Activated naive CD8-positive, alpha-beta T cell treated with anti-CD3 and anti-CD28 coated beads, Interleukin-2, amount 10 ng/mL, durations not matched to agents 7 days and 5 days (primary cell): ENCODE results near the gene CTIF. TPM values are rescaled to one million over a fixed set of nuclear protein-coding genes. Genes with fewer than 3 reads are reported as not detected.
A peak's percentile ranks its signal among the peaks of the same experiment; 100 is the strongest.

Experiments used
- ATAC-seq: fragments of 150-1000 bp; cut with Tn5 transposase; one replicate; pipeline ENCODE4 v1.10.0; 2021; ENCODE audit warnings: low read depth, moderate library complexity
- POLR2A ChIA-PET: fragments of 350-600 bp; sonication (Branson Sonifier 250); formaldehyde crosslinking; loops from one replicate; lab custom pipeline; 2021; ENCODE audit warnings: antibody characterized with exemption; lab: Charles Lee
- DNase-seq: peaks from one replicate; pipeline ENCODE4 v3.0.0; 2021
- H3K27ac Mint-ChIP-seq: one replicate; pipeline ENCODE4 v1.8.0; 2022; ENCODE audit warnings: mild to moderate bottlenecking, mixed read lengths
- H3K27me3 Mint-ChIP-seq: one replicate; pipeline ENCODE4 v1.8.0; 2022; ENCODE audit warnings: mild to moderate bottlenecking, moderate library complexity, mixed read lengths
- H3K36me3 Mint-ChIP-seq: one replicate; pipeline ENCODE4 v1.8.0; 2021; ENCODE audit warnings: mild to moderate bottlenecking, mixed read lengths
- H3K4me1 Mint-ChIP-seq: one replicate; pipeline ENCODE4 v1.8.0; 2021; ENCODE audit warnings: mixed read lengths
- H3K4me3 Mint-ChIP-seq: one replicate; pipeline ENCODE4 v1.8.0; 2022; ENCODE audit warnings: mild to moderate bottlenecking, moderate library complexity, mixed read lengths
- H3K9me3 Mint-ChIP-seq: one replicate; pipeline ENCODE4 v1.8.0; 2021; ENCODE audit warnings: mixed read lengths
- total RNA-seq, 2 experiments: library from RNA; stranded (reverse); gene quantifications; one replicate each; pipeline ENCODE4 v1.2.3, GENCODE V29; 2021

CTIF gene
- total RNA-seq, 2 experiments from 2014 or later: 2.4 to 3.0 TPM

DNA sequence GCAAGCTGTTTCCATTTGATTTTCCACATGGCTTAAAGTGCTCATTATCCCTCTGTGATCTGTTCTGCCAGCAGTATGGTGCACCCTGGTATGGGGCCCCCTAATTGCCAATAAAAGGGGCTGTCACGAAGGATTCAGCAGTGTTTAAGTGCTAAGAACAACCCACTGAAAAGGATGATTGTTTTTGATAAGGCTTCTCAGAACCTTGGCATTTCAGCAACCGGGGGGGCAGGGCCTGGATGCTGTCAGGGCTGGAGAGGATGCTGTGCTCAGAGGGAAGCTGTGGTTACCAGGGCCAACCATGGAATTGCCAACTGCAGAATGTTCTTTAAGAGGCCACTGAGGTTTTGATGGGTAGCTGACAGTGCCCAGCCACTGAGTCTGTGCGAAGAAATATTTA is 117.8 kb downstream of the CTIF start:
- Mint-ChIP-seq H3K4me1 (no peaks in the 10 kb centered on the region), H3K27ac (no peak overlapping the region), H3K27me3 (peaks cover 11% of the 10 kb centered on the region), H3K9me3 (no peaks in the 10 kb centered on the region), H3K36me3 (no peaks in the 10 kb centered on the region), H3K4me3 (no peak overlapping the region)
- ATAC-seq (no peak), DNase-seq (no peak)
- POLR2A ChIA-PET: no interaction called here

DNA sequence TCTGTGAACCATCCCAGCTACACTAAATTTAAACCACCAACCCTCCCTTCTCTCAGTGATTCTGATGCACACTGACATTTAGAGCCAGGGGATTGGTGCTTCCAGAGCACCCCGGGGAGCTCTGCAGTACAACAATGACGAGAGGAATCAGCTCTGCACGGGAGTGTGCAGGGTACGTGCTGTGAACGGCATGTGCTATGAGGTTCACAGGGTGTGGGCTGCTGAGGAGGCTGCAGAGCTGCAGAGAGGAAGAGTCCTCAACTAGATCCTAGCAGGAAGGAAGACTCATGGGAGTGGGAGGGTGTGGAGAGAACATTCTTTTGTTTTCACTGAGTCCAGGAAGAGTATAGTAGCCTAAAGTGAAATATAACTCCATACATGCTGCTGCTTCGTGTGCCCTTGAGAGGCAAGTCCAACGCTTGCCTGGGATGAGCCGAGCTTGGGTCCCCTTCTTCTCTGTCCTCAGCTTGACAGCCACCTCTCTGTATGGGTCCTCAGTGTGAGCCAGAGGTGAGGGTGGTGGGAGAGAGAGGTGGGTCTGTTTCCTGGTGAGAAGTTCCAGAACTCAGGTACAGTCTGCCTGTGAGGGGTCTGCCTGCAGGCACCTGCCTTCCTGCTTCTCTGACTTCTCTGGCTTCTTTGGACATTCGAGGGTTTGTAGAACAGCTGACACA is 118.8 kb downstream of the CTIF start:
- no peaks in the 10 kb centered on the region for H3K36me3 Mint-ChIP-seq
- no peak for DNase-seq
- no peaks in the 10 kb centered on the region for H3K9me3 Mint-ChIP-seq
- no peak for ATAC-seq
- peaks cover 10% of the 10 kb centered on the region for H3K27me3 Mint-ChIP-seq
- H3K4me3 Mint-ChIP-seq: no peak overlapping the region
- H3K27ac Mint-ChIP-seq: no peak overlapping the region
- H3K4me1 Mint-ChIP-seq: no peaks in the 10 kb centered on the region
- POLR2A ChIA-PET: no interaction called here

DNA sequence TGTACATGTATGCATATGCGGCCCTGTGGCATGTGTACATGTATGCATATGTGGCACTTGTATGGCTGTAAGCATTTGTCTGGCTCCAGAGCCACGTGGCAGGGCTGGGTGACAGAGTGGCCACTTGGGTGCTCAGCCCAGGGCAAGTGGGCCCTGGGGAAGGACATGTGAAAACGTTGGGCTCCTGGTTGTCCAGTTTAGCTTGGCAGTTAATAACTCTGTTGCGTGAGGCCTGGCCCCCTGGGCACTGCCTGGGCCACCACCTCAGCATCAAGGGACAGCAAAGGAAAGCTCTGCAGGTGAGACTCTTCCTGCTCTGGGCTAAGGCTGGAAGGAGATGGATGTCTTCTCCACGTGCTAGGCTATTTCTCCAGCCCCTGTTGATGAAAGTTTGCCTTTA is 119.9 kb downstream of the CTIF start:
- Mint-ChIP-seq H3K36me3 (no peaks in the 10 kb centered on the region), H3K4me1 (no peaks in the 10 kb centered on the region), H3K4me3 (no peak overlapping the region), H3K27ac (no peak overlapping the region), H3K27me3 (peaks cover 5% of the 10 kb centered on the region), H3K9me3 (no peaks in the 10 kb centered on the region)
- ATAC-seq (no peak), DNase-seq (no peak)
- POLR2A ChIA-PET: no interaction called here

DNA sequence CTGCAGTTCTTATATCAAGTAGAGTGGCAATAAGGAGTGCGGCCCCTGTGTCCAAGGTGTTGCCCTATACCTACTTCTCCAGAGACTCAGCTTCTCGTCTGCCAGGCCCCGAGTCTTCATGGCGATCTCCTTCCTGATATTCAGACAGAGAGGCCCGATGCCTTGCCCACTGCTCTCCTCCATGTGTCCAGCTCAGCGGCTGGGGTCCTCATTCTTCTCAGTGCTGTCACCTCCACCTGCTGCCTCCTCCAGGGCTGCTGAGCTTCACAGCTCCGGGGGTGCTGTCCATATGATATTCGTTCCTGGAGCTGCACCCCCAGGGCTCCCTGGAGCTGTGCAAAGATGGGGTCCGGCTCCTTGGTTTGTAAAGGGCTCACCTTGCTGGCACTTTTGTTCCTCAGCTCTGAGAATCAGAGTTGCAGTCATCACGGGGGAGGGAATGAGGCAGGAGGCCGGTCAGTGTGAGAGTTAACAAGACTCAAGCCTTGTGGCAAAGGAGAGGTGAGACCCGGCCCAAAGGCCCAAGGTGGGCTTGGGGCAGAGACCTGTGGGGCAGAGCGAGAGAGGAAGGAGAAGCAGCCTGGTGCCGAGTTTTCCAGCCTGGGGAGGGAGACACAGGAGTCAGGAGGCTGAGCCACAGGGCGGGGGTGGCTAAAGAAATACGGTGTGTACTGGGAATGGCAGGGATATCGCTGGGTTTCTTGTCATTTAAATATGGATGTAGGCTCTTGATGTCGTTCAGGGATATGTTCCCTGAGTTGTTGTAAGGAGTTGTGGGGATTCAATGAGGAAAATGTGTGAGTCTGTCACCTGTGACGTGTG is 120.6 kb downstream of the CTIF start:
- H3K9me3 Mint-ChIP-seq: no peaks in the 10 kb centered on the region
- H3K4me1 Mint-ChIP-seq: no peaks in the 10 kb centered on the region
- H3K4me3 Mint-ChIP-seq: no peak overlapping the region
- DNase-seq: no peak
- H3K27ac Mint-ChIP-seq: no peak overlapping the region
- no peak for ATAC-seq
- no peaks in the 10 kb centered on the region for H3K36me3 Mint-ChIP-seq
- POLR2A ChIA-PET: interaction anchor here (0.5 kb wide), 1 partner anchor 347 kb away, joined by 3 read pairs; no protein-coding TSS in a partner anchor
- peaks cover 5% of the 10 kb centered on the region for H3K27me3 Mint-ChIP-seq

DNA sequence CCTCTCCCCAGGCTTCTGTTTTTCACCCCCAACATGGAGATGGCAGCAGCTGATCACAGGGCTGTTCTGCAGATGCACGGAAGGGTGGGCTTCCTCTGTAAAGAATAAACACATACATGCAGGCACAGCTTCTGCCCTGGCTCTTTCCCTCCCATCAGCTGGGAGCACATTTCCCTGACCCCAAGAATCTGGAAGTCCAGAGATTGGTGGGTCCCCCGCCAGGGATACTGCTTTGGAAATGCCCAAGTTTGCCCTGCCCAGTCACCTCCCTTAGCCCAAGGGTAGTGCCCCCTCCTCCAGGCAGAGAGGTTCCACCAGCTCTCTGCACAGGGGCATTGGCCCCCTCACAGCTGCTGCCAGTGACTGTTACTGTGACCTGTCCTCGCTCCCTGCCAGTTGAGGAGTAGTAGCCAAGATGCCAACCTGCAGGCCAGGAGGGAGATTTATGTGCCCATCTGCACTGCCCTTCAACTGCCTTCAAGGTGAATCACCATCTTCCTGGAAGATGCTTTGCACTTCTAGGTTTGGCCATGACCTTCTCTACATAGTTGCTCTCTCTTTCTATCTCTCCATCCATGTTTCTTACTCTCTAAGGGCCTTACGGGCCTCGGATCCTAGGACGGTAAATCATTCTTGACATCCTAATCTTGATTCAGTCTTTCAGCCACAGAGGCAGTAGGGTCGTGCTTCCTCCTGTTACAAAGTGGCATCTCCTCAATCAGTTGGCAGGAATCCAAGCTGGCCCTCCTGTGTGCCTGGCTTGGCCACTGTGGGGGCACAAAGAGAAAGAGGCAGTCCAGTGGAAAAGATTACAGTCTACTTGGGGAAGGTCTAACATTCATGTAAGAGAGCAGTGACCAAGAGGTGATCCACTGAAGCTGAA is 121.8 kb downstream of the CTIF start:
- Mint-ChIP-seq H3K27me3 (peaks cover 5% of the 10 kb centered on the region), H3K9me3 (peaks cover 3% of the 10 kb centered on the region), H3K4me3 (no peak overlapping the region), H3K27ac (no peak overlapping the region), H3K4me1 (no peaks in the 10 kb centered on the region), H3K36me3 (no peaks in the 10 kb centered on the region)
- POLR2A ChIA-PET: no interaction called here
- DNase-seq: no peak
- ATAC-seq: no peak

DNA sequence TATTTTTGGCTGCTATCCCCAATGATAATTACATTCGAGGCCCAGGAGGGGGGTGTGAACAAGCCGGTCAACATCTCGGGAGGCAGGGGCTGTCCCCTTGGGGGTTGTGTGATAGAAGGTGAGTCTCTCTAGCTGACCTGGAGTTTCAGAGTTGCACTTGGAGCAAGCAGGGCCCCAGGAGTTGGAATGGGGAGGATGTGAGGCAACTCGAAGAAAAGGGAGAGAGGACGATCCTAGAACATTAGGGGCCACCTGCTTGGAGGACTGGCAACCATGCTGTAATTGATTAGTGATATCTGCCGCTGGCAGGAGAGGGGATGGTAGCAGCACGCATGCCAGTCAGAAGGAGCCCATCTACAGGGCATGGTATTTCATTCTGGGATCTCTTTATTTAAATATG is 122.6 kb downstream of the CTIF start:
- Mint-ChIP-seq H3K9me3 (peaks cover 6% of the 10 kb centered on the region), H3K27me3 (peaks cover 5% of the 10 kb centered on the region), H3K4me1 (no peaks in the 10 kb centered on the region), H3K36me3 (no peaks in the 10 kb centered on the region), H3K4me3 (no peak overlapping the region), H3K27ac (no peak overlapping the region)
- no peak for ATAC-seq
- POLR2A ChIA-PET: no interaction called here
- no peak for DNase-seq

DNA sequence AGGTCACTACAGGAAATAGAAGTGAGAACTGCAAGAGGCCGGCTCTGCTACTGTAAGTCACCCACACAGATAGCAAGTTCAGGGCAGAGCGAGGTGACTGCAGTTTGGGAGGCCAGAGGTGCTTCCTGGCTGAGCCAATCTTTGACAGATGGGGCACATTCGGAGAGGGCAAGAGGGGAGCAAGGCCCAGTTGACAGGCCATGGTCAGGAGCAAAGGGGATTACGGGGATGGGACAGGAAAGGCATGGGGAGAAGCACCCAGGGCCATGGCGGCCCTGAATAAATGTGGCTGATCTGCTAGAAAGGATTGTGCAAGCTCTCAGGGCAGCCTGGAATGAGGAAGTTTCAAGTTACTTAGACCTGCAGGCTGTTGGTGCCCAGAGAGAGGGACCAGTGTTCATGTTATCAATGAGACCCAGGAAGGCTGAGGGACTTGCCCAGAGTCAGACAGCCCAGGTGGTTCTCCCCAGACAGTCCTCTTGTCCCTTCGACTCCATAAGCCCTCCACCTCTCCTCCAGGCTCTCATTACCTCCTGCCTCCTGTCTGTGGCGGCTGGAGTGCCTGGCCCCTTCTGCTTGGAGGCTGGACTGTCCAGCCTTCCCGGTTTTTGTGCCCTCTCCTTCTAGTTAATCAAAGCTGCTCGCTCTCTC is 123.3 kb downstream of the CTIF start:
- Mint-ChIP-seq H3K4me1 (no peaks in the 10 kb centered on the region), H3K27me3 (peaks cover 5% of the 10 kb centered on the region), H3K27ac (no peak overlapping the region), H3K4me3 (no peak overlapping the region), H3K9me3 (peaks cover 6% of the 10 kb centered on the region), H3K36me3 (no peaks in the 10 kb centered on the region)
- ATAC-seq (no peak), DNase-seq (no peak)
- POLR2A ChIA-PET: no interaction called here

DNA sequence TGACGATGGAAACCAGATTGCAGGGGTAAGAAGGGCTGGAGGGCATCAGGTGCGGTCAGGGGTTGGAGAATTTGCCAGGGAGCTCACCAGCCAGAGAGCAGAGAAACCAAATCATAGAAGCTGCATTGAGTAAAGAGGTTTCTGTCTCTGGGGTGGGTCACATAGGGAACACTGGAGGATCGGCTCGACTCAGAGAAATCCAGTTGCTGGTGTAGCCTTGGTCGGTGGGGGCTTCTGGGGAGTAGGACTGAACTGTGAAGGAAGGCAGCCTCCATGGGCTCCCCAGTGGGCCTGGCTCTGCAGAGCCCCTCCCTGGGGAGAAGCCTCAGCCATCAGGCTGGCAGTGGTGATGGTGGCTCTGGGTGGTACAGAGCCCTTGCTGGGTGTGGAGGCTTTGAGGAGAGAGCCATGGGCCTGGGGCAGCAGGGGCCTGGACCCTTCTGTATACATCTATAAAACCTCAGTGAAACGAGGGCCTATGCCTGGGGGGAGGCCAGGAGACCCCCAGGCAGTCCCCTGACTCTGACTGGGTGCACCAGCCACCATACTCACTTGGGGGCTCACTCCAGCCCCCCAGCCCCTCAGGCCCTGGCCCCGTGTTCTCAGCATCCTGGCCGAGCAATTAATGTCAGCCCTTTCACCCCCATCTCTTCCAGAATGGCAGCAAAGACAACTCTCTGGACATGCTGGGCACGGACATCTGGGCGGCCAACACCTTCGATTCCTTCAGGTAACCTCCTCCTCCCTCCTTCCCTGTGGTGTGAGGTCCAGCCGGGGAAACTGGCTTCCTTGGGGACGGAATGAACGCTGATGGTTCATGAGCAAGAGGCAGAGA is 124.5 kb downstream of the CTIF start:
- no peaks in the 10 kb centered on the region for H3K4me1 Mint-ChIP-seq
- no peak overlapping the region for H3K4me3 Mint-ChIP-seq
- DNase-seq: no peak
- peaks cover 6% of the 10 kb centered on the region for H3K9me3 Mint-ChIP-seq
- ATAC-seq: no peak
- H3K36me3 Mint-ChIP-seq: no peaks in the 10 kb centered on the region
- H3K27me3 Mint-ChIP-seq: peaks cover 5% of the 10 kb centered on the region
- no peak overlapping the region for H3K27ac Mint-ChIP-seq
- POLR2A ChIA-PET: no interaction called here

DNA sequence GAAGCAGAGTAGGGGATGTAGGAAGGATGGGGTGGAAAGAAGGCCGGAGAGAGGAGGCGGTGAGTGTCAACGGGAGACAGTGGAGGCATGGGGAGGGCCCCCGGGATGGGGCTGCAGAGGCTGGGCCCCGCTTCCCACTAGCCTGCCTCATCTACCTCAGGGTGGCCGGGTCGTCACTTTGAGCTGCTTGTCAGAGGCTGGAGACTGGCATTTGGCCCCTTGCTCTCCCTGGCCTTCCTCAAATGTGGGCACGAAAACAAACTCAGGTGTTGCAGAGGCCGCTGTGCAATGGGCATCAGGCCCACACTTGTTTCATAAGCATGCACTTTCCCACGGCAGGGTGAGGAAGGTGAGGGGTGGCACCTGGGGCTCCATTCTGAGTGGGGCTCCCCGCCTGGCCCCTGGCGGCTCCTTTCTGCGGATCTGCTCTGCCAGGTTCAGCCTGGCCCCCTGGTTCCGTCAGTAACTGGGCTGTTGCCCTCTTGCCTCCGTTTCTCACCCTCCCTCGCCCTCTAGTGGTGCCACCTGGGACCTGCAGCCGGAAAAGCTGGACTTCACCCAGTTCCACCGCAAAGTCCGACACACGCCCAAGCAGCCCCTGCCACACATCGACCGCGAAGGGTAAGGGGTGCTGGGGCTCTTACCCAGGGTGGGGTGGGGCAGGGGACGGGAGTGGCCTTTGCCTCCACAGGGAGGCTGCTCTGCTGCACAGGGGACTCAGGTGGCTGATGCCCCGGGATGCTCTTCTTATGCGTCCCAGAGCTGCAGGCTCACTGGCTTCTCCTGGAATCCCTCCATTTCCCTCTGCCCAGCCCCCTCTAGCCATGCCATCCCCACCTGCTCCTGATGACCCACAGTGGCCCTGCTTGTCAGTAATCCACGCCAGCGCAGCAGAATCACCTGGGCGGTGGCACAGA is 125.4 kb downstream of the CTIF start:
- Mint-ChIP-seq H3K36me3 (no peaks in the 10 kb centered on the region), H3K9me3 (peaks cover 6% of the 10 kb centered on the region), H3K27me3 (peaks cover 5% of the 10 kb centered on the region), H3K4me3 (no peak overlapping the region), H3K4me1 (no peaks in the 10 kb centered on the region), H3K27ac (no peak overlapping the region)
- ATAC-seq (no peak), DNase-seq (peak; percentile 70)
- POLR2A ChIA-PET: interaction anchor here (0.7 kb wide), 1 partner anchor 1558 kb away, joined by 5 read pairs; no protein-coding TSS in a partner anchor

DNA sequence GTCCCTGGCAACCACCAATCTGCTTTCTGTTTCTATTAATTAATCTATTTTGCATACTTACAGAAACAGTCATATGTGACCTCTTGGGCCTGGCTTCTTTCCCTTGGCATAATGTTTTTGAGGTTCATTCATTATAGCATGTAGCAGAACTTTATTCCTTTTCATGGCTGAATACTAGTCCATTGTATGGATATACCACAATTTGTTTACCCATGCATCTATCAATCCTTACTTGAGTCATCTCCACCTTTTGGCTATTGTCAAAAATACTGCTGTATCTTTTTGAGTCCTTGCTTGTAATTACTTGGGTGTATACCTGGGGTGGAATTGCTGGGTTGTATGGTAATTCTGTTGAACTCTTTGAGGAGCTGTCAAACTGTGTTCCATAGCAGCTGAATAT is 126.8 kb downstream of the CTIF start:
- Mint-ChIP-seq H3K36me3 (no peaks in the 10 kb centered on the region), H3K4me1 (no peaks in the 10 kb centered on the region), H3K27ac (no peak overlapping the region), H3K9me3 (peaks cover 6% of the 10 kb centered on the region), H3K27me3 (peaks cover 5% of the 10 kb centered on the region), H3K4me3 (no peak overlapping the region)
- ATAC-seq (no peak), DNase-seq (no peak)
- POLR2A ChIA-PET: no interaction called here

DNA sequence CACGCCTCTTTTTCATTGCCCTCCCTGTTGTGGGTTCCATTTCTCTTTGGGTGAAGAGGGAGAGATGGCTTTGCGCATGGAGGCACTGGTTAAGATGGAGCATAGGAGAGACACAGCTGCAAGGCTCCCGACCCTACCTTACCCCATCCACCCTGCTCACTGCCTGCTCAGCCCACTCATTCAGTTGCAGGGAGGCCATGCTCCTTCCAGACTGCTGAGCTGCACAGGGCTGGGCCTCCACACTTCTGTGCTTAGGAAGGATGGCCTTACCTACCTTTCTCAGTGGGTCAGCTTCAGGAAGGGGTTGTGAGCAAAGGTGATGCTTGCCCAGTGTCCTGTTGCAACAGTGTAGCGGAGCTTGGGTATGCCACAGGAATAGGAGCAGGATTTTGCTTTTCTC is 127.8 kb downstream of the CTIF start:
- POLR2A ChIA-PET: no interaction called here
- Mint-ChIP-seq H3K4me3 (no peak overlapping the region), H3K27ac (no peak overlapping the region), H3K4me1 (no peaks in the 10 kb centered on the region), H3K9me3 (peaks cover 9% of the 10 kb centered on the region), H3K36me3 (peaks cover 2% of the 10 kb centered on the region), H3K27me3 (peaks cover 5% of the 10 kb centered on the region)
- ATAC-seq (no peak), DNase-seq (no peak)
